Kidney epithelial cell (primary cell): ENCODE results near the gene MRTFB. TPM values are rescaled to one million over a fixed set of nuclear protein-coding genes. Genes with fewer than 3 reads are reported as not detected.
"Not testable (repeated sequence)": the region's sequence is repeated elsewhere in the genome, so short reads cannot be mapped to it uniquely, and the experiment has no call there.

ENCODE experiments used
- DNase-seq: peaks from one replicate; pipeline ENCODE4 v3.0.0-alpha.2; 2010; ENCODE audit warnings: low read depth
- H3K27me3 ChIP-seq: 2 replicates; pipeline ENCODE4 v1.6.0; 2011; ENCODE audit warnings: low read length; ENCODE audit not compliant: control insufficient read depth, insufficient read depth
- H3K36me3 ChIP-seq: 2 replicates; pipeline ENCODE4 v1.5.1; 2011; ENCODE audit warnings: low read length; ENCODE audit not compliant: control insufficient read depth, insufficient read depth
- H3K4me3 ChIP-seq: 2 replicates; pipeline ENCODE4 v1.5.1; 2011; ENCODE audit warnings: low read depth, mild to moderate bottlenecking, control low read depth, low read length
- total RNA-seq: library from RNA; depleted of rRNA; stranded (reverse); fragments of >200 nt; gene quantifications from 2 replicates; pipeline ENCODE4 v1.2.3, GENCODE V29; 2015
- TF ChIP-seq, protein P1 (sequence below): IDR thresholded peaks from 2 replicates; pipeline ENCODE4 v1.5.1; 2011; ENCODE audit warnings: mild to moderate bottlenecking, moderate library complexity, low read length, control low read depth, inconsistent platforms; ENCODE audit not compliant: insufficient read depth, poor library complexity, severe bottlenecking

MRTFB gene
- total RNA-seq, 1 donor from 2014 or later = 15.8 TPM

DNA sequence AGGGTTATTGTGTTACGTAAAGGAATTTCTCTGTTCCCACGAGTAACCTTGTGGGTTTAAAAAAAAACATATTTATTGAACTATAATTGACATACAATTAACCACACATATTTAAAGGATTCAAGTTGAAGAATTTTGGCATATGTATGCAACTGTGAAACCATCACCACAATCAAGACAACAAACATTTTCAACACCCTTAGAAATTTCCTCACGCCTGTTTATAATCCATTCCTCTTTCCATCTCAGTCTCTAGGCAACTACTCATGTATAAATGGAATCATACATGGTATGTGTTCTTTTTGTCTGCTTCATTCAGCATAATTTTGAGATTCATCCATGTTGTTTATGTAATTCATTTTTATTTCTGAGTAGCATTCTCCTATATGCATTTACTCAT lies 104.0 kb downstream of the MRTFB start:
- TF ChIP-seq, protein P1, sequence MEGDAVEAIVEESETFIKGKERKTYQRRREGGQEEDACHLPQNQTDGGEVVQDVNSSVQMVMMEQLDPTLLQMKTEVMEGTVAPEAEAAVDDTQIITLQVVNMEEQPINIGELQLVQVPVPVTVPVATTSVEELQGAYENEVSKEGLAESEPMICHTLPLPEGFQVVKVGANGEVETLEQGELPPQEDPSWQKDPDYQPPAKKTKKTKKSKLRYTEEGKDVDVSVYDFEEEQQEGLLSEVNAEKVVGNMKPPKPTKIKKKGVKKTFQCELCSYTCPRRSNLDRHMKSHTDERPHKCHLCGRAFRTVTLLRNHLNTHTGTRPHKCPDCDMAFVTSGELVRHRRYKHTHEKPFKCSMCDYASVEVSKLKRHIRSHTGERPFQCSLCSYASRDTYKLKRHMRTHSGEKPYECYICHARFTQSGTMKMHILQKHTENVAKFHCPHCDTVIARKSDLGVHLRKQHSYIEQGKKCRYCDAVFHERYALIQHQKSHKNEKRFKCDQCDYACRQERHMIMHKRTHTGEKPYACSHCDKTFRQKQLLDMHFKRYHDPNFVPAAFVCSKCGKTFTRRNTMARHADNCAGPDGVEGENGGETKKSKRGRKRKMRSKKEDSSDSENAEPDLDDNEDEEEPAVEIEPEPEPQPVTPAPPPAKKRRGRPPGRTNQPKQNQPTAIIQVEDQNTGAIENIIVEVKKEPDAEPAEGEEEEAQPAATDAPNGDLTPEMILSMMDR = no peak
- H3K36me3 ChIP-seq = no peaks in the 10 kb centered on the region
- no peaks in the 10 kb centered on the region for H3K27me3 ChIP-seq
- no peak for DNase-seq
- H3K4me3 ChIP-seq = no peak overlapping the region

DNA sequence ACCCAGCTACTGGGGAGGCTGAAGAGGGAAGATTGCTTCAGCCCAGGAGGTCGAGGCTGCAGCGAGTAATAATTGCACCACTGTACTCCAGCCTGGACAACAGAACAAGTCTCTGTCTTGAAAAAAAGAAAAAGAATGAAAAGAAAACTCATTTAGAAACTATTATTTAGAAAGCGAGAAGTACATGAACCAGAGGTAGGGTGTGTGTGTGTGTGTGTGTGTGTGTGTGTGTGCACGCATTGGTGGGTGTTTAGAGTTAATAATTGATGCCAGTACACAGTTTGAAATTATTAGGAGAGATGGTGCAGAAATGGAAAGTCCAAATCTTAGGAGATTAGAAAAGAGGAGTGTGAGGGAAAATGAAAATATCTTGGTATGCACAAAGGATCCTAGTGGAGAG lies 106.6 kb downstream of the MRTFB start:
- DNase-seq = no peak
- no peaks in the 10 kb centered on the region for H3K36me3 ChIP-seq
- no peaks in the 10 kb centered on the region for H3K27me3 ChIP-seq
- TF ChIP-seq, protein P1 = no peak
- no peak overlapping the region for H3K4me3 ChIP-seq

DNA sequence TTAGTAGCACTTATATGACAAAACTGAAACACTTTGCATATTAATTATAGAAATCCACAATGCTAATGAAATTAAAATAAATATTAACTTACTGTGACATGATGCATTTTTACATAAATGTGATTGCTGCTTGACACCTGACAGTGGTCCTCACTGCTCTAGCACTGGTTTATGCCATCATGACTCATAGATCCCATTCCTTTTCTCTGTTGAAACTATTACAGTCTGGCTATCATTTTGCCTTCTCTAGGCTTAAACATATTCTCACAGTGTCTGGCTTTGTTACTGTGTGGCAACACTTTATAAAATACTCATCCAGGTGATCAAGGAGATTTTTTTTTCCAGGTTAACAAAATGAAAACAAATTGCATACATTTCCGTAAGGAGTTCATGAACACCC lies 108.0 kb downstream of the MRTFB start:
- Histone ChIP-seq H3K27me3 (no peaks in the 10 kb centered on the region), H3K4me3 (no peak overlapping the region), H3K36me3 (no peaks in the 10 kb centered on the region)
- no peak for DNase-seq
- TF ChIP-seq, protein P1 = no peak

DNA sequence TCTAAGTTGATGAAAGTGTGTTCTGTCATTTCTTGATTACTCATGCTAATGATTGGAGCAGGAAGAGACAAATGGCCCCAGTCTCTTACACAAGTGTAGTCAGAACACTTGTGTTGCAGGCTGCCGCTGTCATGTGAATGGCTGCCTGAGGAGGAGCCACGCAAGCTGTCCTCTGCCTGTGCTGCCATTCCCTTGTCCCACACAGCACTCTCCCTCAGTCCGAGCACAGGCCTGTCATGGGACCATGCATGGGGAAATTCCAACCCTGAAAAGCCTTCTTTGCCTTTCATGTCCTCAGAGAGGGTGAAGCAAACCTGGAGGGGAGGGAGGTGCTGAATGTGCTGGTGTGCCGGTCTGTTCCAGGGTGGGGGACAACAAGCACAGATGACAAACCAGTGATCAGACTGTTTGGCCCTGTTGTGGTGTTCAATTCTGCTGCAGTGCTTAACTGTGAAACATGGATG lies 109.4 kb downstream of the MRTFB start:
- Histone ChIP-seq H3K36me3 (no peaks in the 10 kb centered on the region), H3K4me3 (no peak overlapping the region), H3K27me3 (no peaks in the 10 kb centered on the region)
- DNase-seq = no peak
- TF ChIP-seq, protein P1 = no peak

DNA sequence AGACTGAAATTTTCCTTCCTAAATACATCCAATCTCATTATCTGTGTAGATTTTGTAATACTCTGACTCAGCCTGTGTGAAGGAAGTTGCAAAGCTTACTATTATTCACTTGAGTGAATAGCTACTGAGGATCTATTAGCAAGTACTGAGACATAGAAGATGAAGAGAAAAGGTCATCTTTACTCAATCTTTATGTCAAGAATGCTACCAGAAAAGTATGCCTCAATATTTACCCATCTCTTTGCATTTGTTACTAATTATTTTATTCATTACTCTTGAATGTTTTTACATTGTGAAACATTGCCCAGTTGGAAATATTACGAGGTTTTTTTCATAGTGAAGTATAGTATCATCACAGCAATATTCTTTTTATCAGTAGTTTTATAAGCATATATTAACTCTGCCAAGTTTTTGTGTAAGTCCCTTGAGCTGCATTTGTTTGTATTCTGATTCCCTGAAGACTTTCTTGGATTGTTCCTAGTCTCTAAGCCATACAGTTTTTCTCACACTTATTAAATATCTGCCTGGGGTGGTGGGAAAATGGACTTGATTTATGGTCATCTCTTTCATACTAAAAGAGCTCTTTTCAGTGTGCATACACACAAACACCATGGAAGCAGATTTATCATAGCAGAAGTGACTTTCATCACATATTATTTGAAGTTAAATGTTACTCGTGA lies 110.4 kb downstream of the MRTFB start:
- no peak for DNase-seq
- Histone ChIP-seq H3K27me3 (no peaks in the 10 kb centered on the region), H3K36me3 (no peaks in the 10 kb centered on the region), H3K4me3 (no peak overlapping the region)
- TF ChIP-seq, protein P1 = no peak

DNA sequence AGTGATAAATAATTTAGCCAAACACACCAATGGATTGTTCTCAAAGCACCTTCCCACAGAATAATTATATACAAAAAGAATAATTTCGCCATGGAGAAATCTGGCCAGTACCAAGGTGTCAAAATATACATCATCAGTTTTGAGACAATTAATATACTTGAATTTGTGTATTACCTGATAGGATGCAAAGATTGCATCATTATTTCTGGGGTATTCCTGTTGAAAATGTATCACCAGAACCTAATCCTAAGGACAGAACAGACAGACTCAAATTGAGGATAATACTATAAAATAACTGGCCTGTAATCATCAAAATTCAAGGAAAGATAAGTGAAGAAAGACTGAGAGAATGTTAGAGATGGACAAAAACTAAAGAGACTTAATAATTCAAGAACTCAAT lies 111.9 kb downstream of the MRTFB start:
- no peak overlapping the region for H3K4me3 ChIP-seq
- TF ChIP-seq, protein P1 = no peak
- H3K27me3 ChIP-seq = no peaks in the 10 kb centered on the region
- no peak for DNase-seq
- H3K36me3 ChIP-seq = no peaks in the 10 kb centered on the region

DNA sequence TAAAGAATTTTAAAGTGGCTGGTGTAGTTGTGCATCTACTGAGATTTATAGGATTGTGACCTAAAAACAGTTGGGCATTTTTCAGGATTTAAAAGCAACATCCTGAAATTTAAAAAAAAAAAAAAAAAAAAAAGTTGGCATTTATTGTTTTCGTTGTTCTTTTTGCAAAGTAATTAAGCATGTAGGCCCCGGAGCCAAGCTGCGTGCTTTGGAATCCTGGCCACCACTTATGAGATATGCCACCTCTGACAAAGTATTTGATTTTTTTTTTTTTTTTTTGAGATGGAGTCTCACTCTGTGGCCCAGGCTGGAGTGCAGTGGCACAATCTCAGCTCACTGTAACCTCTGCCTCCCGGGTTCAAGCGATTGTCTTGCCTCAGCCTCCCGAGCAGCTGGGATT lies 112.8 kb downstream of the MRTFB start:
- H3K27me3 ChIP-seq, H3K4me3 ChIP-seq, H3K36me3 ChIP-seq, DNase-seq: not testable (repeated sequence)
